HepG2 (cell line): ENCODE measurements around the gene TARM1. TPM values are rescaled to one million over a fixed set of nuclear protein-coding genes. Genes with fewer than 3 reads are reported as not detected.

Experiments
- ATAC-seq: fragments of 200-7000 bp; cut with Tn5 transposase; 3 replicates; pipeline ENCODE4 v1.9.1; 2020; ENCODE audit warnings: mild to moderate bottlenecking, moderate library complexity
- BruUV-seq: library from RNA; stranded (reverse); fragments of 400-500 nt; replicated peaks from 2 replicates; lab custom pipeline; 2021; lab: Mats Ljungman, UMichigan
- CTCF ChIA-PET: fragments of 300-600 bp; formaldehyde crosslinking; extraction: SDS; loops from one replicate; lab custom pipeline; 2021; ENCODE audit warnings: low total read pairs, inconsistent platforms, low intra/inter-chr PET ratio; lab: Yijun Ruan, JAX
- POLR2A ChIA-PET: fragments of 350-600 bp; sonication (Branson Sonifier 250); formaldehyde crosslinking; loops from one replicate; lab custom pipeline; 2020; ENCODE audit warnings: antibody characterized with exemption, inconsistent platforms; lab: Yijun Ruan, JAX
- DNase-seq: peaks from one replicate; pipeline ENCODE4 v3.0.0-alpha.2; 2015; ENCODE audit warnings: low spot score
- FAIRE-seq: peaks from 3 replicates; lab custom pipeline; 2011; peaks lifted over from hg19 to GRCh38; lab: Jason Lieb, UNC
- H2AFZ ChIP-seq: one replicate; pipeline ENCODE4 v1.6.1; 2011; ENCODE audit warnings: low read length, inconsistent platforms
- H3K27ac ChIP-seq: fragments of 300-600 bp; 3 replicates; pipeline ENCODE4 v1.8.0; 2011; ENCODE audit warnings: mixed run types, mild to moderate bottlenecking, mixed read lengths, low read length, inconsistent platforms; ENCODE audit not compliant: insufficient read depth; ENCODE audit errors: extremely low read length
- H3K27me3 ChIP-seq, 2 experiments: fragments of 200-600 bp in 1 of 2; 2 replicates in 1 of 2; 3 replicates in 1 of 2; pipeline versions ENCODE4 v1.6.0 to v1.8.0; 2011; ENCODE audit warnings: low read length in 2 of 2, mild to moderate bottlenecking in 2 of 2, moderate library complexity in 2 of 2, inconsistent platforms in 1 of 2; ENCODE audit not compliant: insufficient read depth in 2 of 2, control insufficient read depth in 1 of 2
- H3K36me3 ChIP-seq, 2 experiments: fragments of 200-600 bp in 1 of 2; replicated peaks in 1 of 2; 2 replicates in 1 of 2; 3 replicates in 1 of 2; pipeline versions ENCODE4 v1.5.1 to v1.8.0; 2011; ENCODE audit warnings: low read length in 2 of 2, inconsistent platforms in 1 of 2; ENCODE audit not compliant: insufficient read depth in 2 of 2, control insufficient read depth in 1 of 2
- H3K4me1 ChIP-seq: 2 replicates; pipeline ENCODE4 v1.5.1; 2012; ENCODE audit warnings: low read length, inconsistent platforms; ENCODE audit not compliant: insufficient read depth
- H3K4me2 ChIP-seq: 2 replicates; pipeline ENCODE4 v1.6.0; 2011; ENCODE audit warnings: low read depth, low read length, inconsistent platforms
- H3K4me3 ChIP-seq, 3 experiments: fragments of 200-600 bp in 1 of 3; sonication (generic), shearing (Covaris generic) in 1 of 3; replicated peaks in 1 of 3; 2 replicates each; pipeline ENCODE4 v1.5.1; 2011 to 2016; ENCODE audit warnings: low read length in 3 of 3, inconsistent platforms in 2 of 3, low read depth in 2 of 3, mild to moderate bottlenecking in 2 of 3, control low read depth in 1 of 3, mixed read lengths in 1 of 3; ENCODE audit not compliant: insufficient read depth in 1 of 3
- H3K79me2 ChIP-seq: one replicate; pipeline ENCODE4 v1.6.1; 2011; ENCODE audit warnings: low read length, inconsistent platforms; ENCODE audit not compliant: insufficient read depth
- H3K9ac ChIP-seq: 2 replicates; pipeline ENCODE4 v1.6.0; 2011; ENCODE audit warnings: mild to moderate bottlenecking, low read depth, low read length, inconsistent platforms; ENCODE audit not compliant: insufficient read depth
- H3K9me3 ChIP-seq: 2 replicates; pipeline ENCODE4 v1.5.1; 2012; ENCODE audit warnings: mild to moderate bottlenecking, low read length
- H4K20me1 ChIP-seq: 2 replicates; pipeline ENCODE4 v1.6.0; 2011; ENCODE audit warnings: inconsistent platforms, mild to moderate bottlenecking, low read length, moderate library complexity; ENCODE audit not compliant: insufficient read depth
- AGO2 ChIP-seq: fragments of 200-400 bp; formaldehyde crosslinking; optimal IDR thresholded peaks from 2 replicates; pipeline ENCODE3; 2017; ENCODE audit warnings: mild to moderate bottlenecking, low read depth, low read length, moderate library complexity
- HOXA3 ChIP-seq: sonication (generic); formaldehyde crosslinking; IDR thresholded peaks from 2 replicates; pipeline ENCODE4 v1.5.0; 2020; ENCODE audit warnings: missing genetic modification reagents
- KLF16 ChIP-seq, 2 experiments: sonication (generic) in 1 of 2; formaldehyde crosslinking in 1 of 2; IDR thresholded peaks; 2 replicates each; pipeline versions ENCODE4 v1.6.1 to v1.8.0; 2016 to 2023; ENCODE audit warnings: missing genetic modification reagents in 2 of 2, missing compliant biosample characterization in 1 of 2
- NAIF1 ChIP-seq: sonication (generic); formaldehyde crosslinking; IDR thresholded peaks from 2 replicates; pipeline ENCODE4 v1.5.0; 2020; ENCODE audit warnings: mild to moderate bottlenecking, missing genetic modification reagents, borderline replicate concordance
- NR2C2 ChIP-seq: sonication (generic); formaldehyde crosslinking; IDR thresholded peaks from 2 replicates; pipeline ENCODE4 v1.4.0; 2020; ENCODE audit warnings: missing genetic modification reagents, mild to moderate bottlenecking, moderate library complexity, borderline replicate concordance
- RBFOX2 ChIP-seq: fragments of 200-400 bp; formaldehyde crosslinking; IDR thresholded peaks from 2 replicates; pipeline ENCODE4 v1.6.1; 2017; ENCODE audit warnings: low read depth, mild to moderate bottlenecking, low read length
- TAF1 ChIP-seq: sonication (generic); formaldehyde crosslinking; IDR thresholded peaks from 2 replicates; pipeline ENCODE4 v1.4.0; 2020; ENCODE audit warnings: missing genetic modification reagents
- ZBTB42 ChIP-seq: sonication (generic); formaldehyde crosslinking; IDR thresholded peaks from 2 replicates; pipeline ENCODE4 v1.5.0; 2020; ENCODE audit warnings: mild to moderate bottlenecking, missing genetic modification reagents
- ZNF292 ChIP-seq: sonication (generic); formaldehyde crosslinking; IDR thresholded peaks from 2 replicates; pipeline ENCODE4 v1.8.1; 2022; ENCODE audit warnings: mild to moderate bottlenecking, low read depth, missing genetic modification reagents, borderline replicate concordance
- ZNF30 ChIP-seq: sonication (generic); formaldehyde crosslinking; IDR thresholded peaks from 2 replicates; pipeline ENCODE4 v1.5.0; 2020; ENCODE audit warnings: mild to moderate bottlenecking, missing genetic modification reagents
- ZNF335 ChIP-seq: sonication (generic); formaldehyde crosslinking; IDR thresholded peaks from 2 replicates; pipeline ENCODE4 v1.4.0; 2020; ENCODE audit warnings: missing genetic modification reagents
- ZNF558 ChIP-seq: sonication (generic); formaldehyde crosslinking; IDR thresholded peaks from 2 replicates; pipeline ENCODE4 v1.9.0; 2022; ENCODE audit warnings: mild to moderate bottlenecking, missing genetic modification reagents, borderline replicate concordance
- WGBS: methylation state at CpG from one replicate; pipeline ENCODE4 v1.1.6; 2017; ENCODE audit warnings: low lambda C conversion rate; 5-methylcytosine and 5-hydroxymethylcytosine counted together
- in situ Hi-C: cut with HindIII; loops from 2 replicates; pipeline ENCODE4 v1.10.0; 2017; ENCODE audit warnings: low pct_unique_long_range_greater_than_20kb; ENCODE audit not compliant: extremely low pct_ligation_motif_present
- intact Hi-C: fragments of 100-400 bp; cut with micrococcal nuclease; formaldehyde crosslinking; loops from one replicate; pipeline ENCODE4 v1.10.0; 2022; ENCODE audit not compliant: unreplicated experiment
- polyA plus RNA-seq, 8 experiments: library from polyadenylated mRNA; depleted of rRNA in 3 of 8; stranded (reverse) in 7 of 8; unstranded in 1 of 8; fragments of >200 nt; fragmentation: Illumina TruSeq in 4 of 8; extraction: Trizol in 4 of 8; gene quantifications; 2 replicates each; pipeline versions ENCODE4 v1.2.1 to v1.2.3, GENCODE V29; 2011 to 2016; ENCODE audit warnings: low read depth in 4 of 8, missing spikeins in 1 of 8, mixed read lengths in 1 of 8; ENCODE audit not compliant: insufficient read depth in 1 of 8
- total RNA-seq, 5 experiments: library from RNA; depleted of rRNA; stranded (reverse); fragments of >200 nt; fragmentation: Illumina TruSeq; extraction: Trizol; gene quantifications; 2 replicates each; pipeline ENCODE4 v1.2.3, GENCODE V29; 2016; ENCODE audit warnings: low read depth in 1 of 5
- TF ChIP-seq, protein P1 (sequence below): sonication (generic); formaldehyde crosslinking; IDR thresholded peaks from 2 replicates; pipeline ENCODE4 v1.5.0; 2020; ENCODE audit warnings: missing genetic modification reagents, mild to moderate bottlenecking, borderline replicate concordance
- TF ChIP-seq, protein P2 (sequence below): sonication (generic); formaldehyde crosslinking; IDR thresholded peaks from 2 replicates; pipeline ENCODE4 v1.4.0; 2020; ENCODE audit warnings: mild to moderate bottlenecking, missing genetic modification reagents, borderline replicate concordance
- TF ChIP-seq, protein P3 (sequence below): sonication (generic); formaldehyde crosslinking; IDR thresholded peaks from 2 replicates; pipeline ENCODE4 v1.9.0; 2021; ENCODE audit warnings: missing genetic modification reagents, mild to moderate bottlenecking, borderline replicate concordance
- TF ChIP-seq, protein P4 (sequence below): IDR thresholded peaks from 2 replicates; pipeline ENCODE4 v1.6.1; 2016; ENCODE audit warnings: low read depth

The TARM1 gene
- total and polyA plus RNA-seq, 2 of the 13 experiments (the other 11 are each of a cell fraction or from before 2014, with no cell fraction given) = not detected

DNA sequence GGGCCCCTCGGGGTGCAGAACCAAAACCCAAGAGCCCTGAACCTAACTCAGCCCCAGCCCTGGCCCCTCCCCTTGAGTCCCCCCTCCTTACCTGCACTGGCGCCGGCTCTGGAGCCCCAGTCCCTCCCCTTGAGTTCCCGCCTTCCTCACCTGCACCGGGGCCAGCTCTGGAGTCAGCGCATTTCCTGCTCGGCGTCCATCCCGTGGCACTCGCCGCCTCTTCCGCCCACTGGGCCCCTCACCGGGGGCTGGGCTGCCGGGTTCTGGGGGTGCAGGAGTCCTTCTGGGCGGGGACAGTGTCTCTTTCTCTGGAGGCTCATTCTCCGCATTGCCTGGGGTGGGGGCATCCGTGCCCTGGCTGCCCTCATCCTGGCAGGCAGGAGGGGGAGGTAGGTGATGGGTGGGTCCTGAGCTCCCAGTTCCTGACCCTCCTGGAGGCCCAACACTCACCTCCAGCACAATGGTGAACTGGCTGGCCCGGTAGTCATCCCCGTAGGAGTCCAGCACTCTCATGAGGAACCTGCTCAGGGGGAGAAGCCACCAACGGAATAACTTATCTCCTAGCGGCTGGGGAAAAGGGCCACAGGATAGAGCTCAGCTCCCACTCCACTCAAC lies 26.8 kb upstream of the TARM1 start:
- H3K27me3 ChIP-seq = no peaks in the 10 kb centered on the region; a peak in 1 of 5 replicates
- ChIA-PET CTCF (no interaction called here), POLR2A (no interaction called here)
- no peak overlapping the region for H3K4me3 ChIP-seq
- 96% methylated on average over 20 of the region's 21 CpGs for WGBS
- no peak overlapping the region for H3K9ac ChIP-seq
- no TSS peak for BruUV-seq
- FAIRE-seq (no peak), DNase-seq (no peak), ATAC-seq (no peak)
- no peak overlapping the region for H3K27ac ChIP-seq
- H4K20me1 ChIP-seq = no peaks in the 10 kb centered on the region
- H3K79me2 ChIP-seq = peaks cover 6% of the 10 kb centered on the region
- intact Hi-C loops = no loop called here
- in situ Hi-C loops = no loop called here
- H3K36me3 ChIP-seq = peaks cover 13 to 44% of the 10 kb centered on the region in 2 experiments; a peak in 4 of 5 replicates
- no peak overlapping the region for H2AFZ ChIP-seq
- H3K4me1 ChIP-seq = peaks cover 13% of the 10 kb centered on the region
- H3K4me2 ChIP-seq = no peak overlapping the region
- no peaks in the 10 kb centered on the region for H3K9me3 ChIP-seq
- TF ChIP-seq NR2C2 (CRISPR knock-in tag) (no peak), RBFOX2 (peak; percentile 52; the same call in 1 of the 2 replicates), KLF16 (CRISPR knock-in tag; IDR thresholded peaks at IDR 0.05) (no peak), NAIF1 (CRISPR knock-in tag) (no peak), AGO2 (peak; percentile 73), ZNF335 (CRISPR knock-in tag) (no peak), TAF1 (CRISPR knock-in tag) (no peak), HOXA3 (no peak), ZNF292 (CRISPR knock-in tag) (no peak), ZBTB42 (CRISPR knock-in tag) (no peak), ZNF558 (CRISPR knock-in tag) (no peak), ZNF30 (CRISPR knock-in tag) (no peak)
- TF ChIP-seq, protein P1, sequence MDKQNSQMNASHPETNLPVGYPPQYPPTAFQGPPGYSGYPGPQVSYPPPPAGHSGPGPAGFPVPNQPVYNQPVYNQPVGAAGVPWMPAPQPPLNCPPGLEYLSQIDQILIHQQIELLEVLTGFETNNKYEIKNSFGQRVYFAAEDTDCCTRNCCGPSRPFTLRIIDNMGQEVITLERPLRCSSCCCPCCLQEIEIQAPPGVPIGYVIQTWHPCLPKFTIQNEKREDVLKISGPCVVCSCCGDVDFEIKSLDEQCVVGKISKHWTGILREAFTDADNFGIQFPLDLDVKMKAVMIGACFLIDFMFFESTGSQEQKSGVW (CRISPR knock-in tag) = no peak
- TF ChIP-seq, protein P2, sequence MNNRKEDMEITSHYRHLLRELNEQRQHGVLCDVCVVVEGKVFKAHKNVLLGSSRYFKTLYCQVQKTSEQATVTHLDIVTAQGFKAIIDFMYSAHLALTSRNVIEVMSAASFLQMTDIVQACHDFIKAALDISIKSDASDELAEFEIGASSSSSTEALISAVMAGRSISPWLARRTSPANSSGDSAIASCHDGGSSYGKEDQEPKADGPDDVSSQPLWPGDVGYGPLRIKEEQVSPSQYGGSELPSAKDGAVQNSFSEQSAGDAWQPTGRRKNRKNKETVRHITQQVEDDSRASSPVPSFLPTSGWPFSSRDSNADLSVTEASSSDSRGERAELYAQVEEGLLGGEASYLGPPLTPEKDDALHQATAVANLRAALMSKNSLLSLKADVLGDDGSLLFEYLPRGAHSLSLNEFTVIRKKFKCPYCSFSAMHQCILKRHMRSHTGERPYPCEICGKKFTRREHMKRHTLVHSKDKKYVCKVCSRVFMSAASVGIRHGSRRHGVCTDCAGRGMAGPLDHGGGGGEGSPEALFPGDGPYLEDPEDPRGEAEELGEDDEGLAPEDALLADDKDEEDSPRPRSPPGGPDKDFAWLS (CRISPR knock-in tag) = no peak
- TF ChIP-seq, protein P3, sequence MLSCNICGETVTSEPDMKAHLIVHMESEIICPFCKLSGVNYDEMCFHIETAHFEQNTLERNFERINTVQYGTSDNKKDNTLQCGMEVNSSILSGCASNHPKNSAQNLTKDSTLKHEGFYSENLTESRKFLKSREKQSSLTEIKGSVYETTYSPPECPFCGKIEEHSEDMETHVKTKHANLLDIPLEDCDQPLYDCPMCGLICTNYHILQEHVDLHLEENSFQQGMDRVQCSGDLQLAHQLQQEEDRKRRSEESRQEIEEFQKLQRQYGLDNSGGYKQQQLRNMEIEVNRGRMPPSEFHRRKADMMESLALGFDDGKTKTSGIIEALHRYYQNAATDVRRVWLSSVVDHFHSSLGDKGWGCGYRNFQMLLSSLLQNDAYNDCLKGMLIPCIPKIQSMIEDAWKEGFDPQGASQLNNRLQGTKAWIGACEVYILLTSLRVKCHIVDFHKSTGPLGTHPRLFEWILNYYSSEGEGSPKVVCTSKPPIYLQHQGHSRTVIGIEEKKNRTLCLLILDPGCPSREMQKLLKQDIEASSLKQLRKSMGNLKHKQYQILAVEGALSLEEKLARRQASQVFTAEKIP (CRISPR knock-in tag) = no peak
- TF ChIP-seq, protein P4, sequence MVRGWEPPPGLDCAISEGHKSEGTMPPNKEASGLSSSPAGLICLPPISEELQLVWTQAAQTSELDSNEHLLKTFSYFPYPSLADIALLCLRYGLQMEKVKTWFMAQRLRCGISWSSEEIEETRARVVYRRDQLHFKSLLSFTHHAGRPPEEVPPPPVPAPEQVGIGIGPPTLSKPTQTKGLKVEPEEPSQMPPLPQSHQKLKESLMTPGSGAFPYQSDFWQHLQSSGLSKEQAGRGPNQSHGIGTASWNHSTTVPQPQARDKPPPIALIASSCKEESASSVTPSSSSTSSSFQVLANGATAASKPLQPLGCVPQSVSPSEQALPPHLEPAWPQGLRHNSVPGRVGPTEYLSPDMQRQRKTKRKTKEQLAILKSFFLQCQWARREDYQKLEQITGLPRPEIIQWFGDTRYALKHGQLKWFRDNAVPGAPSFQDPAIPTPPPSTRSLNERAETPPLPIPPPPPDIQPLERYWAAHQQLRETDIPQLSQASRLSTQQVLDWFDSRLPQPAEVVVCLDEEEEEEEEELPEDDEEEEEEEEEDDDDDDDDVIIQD (CRISPR knock-in tag) = no peak
